HG03432 (cell line): ENCODE measurements around the gene PRKCB.

Experiments used
- ATAC-seq: cut with Tn5 transposase; IDR thresholded peaks from one replicate; pipeline ENCODE4 v1.9.1; 2021; ENCODE audit warnings: mild to moderate bottlenecking, moderate library complexity; ENCODE audit not compliant: unreplicated experiment

PRKCB gene

DNA sequence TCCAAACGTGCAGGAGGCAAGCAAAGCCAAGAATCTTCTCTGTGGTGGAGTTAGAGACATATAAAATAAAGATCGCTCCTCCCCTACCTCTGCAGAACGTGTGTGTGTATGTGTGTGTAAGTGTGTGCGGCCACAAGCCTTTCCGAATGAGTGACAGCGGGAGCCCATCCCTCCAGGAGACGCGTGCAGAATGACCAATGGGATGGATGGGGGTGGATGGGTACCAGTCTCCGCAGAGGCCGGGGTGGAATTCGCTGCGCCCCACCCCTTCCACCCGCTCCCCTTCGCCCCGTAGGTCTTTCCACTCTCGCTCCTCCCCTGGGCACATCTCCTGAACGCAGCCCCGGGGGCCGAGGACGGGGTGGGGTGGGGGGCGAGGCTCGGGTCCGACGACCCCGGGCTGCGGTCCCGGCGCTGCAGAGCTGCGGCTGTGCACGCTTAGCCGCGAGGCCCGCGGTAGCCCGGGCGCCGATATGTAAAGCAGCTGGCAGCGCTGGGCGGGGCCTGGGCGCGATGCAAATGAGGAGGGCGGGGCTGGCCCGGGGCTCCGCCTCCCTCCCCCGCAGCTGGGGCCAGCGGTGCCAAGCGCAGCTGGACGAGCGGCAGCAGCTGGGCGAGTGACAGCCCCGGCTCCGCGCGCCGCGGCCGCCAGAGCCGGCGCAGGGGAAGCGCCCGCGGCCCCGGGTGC, at the start of gene PRKCB:
PRKCB (plus strand) TSS at position 594 of the 688 bp plus-strand sequence.
- peak; percentile 79 for ATAC-seq

DNA sequence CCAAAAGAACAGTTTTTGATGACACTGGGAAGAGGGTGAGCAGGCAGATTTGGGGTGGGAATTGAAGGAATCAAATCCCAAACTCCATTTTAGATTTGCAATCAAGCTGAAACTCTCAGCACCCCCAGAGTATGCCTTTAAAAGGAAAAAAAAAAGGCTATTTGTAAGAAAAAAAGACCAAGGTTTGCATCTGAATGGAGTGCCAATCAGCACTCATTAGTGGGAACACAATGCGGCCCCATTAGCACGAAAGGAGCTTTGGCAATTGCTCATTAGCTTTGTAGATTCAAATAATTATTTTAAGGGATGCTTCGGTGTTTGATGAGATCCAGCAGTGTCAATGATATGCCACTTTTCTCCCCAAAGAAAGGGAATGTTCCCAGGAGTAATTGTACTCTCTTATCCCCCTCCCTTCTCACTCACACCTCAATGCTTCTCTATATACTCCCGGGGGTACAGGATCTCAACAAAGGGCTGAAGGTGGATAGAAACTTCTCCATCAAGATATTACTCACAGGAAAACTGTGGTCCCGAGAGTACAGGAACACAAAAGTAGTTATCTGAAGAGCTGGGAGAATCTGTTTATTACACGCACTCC, 48.7 kb upstream of the PRKCB start:
- ATAC-seq = no peak

DNA sequence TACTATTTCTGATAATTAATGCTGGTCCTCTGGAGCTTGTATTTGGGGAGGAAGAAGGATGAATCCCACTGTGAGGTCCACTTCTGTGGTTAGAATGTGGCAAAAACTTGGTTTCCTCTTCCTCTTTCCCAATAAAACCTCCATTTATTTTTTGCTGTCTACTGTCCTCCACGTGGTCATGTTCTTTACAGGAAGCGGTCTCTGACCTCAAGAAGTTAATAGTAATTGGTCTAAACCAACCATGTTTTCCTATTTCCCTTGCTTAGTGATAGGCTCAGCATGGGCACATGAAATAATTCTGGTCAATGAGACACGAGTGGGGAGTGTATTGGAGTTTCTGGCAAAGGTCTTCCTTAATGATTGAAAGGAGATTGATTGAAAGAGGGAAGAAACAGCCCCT, 47.1 kb upstream of the PRKCB start:
- ATAC-seq = no peak

DNA sequence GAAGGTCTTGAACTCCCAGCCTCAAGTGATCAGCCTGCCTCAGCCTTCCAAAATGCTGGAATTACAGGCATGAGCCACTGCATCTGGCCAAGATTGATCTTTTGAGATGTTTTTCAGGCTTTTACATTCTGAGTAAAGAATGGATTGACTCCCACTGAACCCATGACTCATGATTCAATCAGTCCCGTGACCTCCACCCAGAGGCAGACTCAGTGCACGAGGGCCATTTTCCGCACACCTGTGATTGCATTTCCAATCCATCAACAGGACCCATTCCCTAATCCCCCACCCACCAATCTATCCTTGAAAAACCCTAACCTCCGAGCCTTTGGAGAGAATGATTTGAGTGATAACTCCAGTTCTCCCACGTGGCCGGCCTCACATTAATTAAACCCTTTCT, 40.4 kb upstream of the PRKCB start:
- ATAC-seq = no peak

DNA sequence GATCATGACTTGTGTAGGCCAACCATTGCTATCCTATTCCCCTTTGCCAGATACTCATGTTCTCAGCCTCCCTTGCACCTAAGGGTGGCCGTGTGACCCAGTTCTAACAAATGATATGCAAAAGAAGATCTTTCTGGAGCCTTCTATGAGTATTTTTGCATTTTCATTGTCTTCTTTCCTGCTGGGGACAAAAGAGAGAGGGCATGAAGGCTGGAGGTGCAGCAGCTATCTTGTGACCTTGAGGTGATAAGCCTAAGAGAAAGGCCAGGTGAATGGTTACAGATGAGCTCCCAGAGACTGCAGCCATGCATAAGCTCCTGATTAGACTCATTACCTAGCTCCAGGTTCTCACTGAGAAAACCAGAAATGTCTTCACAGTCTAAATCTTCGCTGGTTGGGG, 38.8 kb upstream of the PRKCB start:
- ATAC-seq = no peak

DNA sequence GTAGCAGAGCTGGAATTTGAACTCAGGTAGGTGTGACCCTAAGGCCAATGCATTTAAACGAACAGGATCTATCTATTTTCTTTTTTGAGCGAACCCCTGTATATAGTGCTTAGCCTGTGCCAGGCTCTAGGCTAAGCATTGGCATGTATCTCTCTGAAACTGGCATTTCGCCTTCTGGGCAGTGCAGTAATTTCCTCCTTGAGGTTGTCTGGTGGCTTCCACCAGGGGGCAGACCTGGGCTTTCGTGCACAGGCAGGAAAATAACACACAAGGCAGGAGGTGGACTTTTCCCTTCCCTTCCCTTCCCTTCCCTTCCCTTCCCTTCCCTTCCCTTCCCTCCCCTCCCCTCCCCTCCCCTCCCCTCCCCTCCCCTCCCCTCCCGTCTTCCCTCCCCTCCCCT, 34.4 kb upstream of the PRKCB start:
- ATAC-seq = no peak

DNA sequence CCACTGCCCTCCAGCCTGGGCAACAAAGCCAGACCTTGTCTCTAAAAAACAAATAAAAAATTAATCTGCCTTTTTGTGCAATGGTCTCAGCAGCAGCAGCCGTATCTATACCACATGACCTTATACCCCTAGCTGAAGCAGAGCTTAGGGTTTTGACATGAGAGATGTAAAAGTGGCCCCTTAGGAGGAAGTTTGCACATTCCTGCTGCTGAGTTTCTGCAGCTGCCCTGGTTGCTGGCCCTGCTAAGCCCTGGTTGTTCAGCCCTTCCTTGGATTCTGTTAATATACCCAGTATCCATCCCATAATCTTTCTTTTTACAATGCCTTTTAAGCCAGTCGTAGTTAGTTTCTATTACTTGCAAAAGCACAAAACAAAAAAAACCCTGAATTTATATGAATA, 33.0 kb upstream of the PRKCB start:
- no peak for ATAC-seq

DNA sequence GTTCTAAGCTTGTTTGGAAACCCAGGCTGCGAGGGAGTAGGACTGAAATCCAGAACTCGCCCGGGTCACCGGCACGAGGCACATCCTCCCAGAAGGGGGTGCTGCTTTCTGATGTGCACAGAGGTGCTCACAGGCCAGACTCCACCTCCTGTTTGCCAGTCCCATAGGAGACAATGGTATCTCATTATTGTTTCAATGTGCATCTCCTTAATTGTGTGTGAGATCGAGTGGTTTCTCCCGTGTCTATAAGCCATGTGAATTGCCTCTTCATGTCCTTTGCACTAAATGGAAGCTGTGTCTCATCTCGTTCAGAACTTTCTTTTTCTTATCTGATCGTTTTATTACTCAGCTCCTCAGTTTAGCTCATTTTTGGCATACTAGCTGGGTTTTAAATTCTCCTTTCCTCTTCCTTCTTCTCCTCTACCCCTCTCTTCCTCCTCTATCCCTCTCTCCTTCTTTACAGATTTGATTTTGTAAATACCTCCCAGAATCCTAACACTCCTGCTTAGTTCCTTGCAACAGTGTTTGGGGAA, 32.1 kb upstream of the PRKCB start:
- ATAC-seq = peak; percentile 73

DNA sequence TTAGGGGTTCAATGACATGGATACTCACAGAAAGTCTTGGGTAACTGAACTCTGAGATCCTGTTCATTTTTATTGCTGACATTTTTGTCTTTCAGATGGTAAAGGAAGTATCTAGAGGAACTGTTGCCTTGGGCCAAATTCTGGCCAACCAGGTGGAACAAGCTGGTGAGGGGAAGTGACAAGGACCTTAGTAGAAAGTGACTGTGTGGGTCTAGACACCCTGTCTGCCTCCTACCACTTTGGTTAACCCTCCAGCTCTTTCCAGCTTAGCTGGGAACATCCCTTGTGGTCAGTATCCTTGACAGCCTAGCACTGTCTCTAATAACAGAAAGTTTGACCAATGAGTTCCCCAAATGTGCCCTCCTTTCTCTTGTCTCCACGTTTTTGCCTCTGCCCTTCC, 28.8 kb upstream of the PRKCB start:
- no peak for ATAC-seq

DNA sequence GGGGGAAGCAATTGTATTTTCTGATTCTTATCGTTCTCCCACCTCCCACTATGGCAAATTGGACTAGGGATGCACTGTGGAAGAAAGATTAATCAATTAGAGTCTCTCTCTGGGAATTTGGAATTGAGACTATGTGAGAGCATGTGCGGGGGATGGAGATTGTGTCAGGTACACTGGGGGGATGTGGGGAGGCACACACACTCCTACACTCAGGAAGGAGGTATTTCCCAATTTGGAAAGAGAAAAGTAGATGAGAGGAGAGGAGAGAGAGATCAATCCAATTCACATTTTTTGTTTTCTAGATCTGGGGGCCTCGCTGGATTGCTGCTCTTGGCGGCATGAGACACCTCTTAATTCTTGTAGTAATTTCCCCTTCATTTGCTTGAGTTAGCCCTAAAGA, 14.3 kb upstream of the PRKCB start:
- no peak for ATAC-seq

DNA sequence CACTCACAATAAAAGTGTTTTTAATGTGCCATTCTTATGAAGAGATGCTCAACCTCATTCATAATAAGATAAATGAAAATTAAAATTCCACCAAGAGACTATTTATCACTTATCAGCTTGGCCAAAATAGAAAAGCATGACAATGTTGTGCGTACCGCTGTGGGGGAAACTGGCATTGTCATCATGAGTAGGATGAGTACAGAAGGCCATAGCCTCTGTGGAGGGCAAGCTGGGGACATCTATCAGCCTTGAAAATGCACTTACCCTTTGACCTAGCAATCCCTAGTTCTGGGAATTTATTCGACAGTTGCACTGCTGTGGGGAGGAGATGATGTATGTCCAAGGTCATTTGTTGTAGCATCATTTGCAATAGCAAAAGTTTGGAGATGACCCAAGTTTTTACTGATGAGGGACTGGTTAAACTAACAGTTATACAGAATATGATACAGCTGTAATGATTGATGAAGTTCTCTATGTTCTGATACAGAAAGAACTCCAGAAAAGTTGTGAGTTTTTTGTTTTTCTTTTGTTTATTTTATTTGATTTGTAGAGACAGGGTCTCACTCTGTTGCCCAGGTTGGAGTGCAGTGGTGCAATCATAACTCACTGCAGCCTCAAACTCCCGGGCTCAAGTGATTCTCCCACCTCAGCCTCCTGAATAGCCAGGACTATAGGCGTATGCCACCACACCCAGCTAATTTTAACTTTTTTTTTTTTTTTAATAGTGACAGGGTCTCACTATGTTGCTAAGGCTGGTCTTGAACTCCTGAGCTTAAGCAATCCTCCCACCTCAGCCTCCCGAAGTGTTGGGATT, 13.7 kb upstream of the PRKCB start:
- no peak for ATAC-seq

DNA sequence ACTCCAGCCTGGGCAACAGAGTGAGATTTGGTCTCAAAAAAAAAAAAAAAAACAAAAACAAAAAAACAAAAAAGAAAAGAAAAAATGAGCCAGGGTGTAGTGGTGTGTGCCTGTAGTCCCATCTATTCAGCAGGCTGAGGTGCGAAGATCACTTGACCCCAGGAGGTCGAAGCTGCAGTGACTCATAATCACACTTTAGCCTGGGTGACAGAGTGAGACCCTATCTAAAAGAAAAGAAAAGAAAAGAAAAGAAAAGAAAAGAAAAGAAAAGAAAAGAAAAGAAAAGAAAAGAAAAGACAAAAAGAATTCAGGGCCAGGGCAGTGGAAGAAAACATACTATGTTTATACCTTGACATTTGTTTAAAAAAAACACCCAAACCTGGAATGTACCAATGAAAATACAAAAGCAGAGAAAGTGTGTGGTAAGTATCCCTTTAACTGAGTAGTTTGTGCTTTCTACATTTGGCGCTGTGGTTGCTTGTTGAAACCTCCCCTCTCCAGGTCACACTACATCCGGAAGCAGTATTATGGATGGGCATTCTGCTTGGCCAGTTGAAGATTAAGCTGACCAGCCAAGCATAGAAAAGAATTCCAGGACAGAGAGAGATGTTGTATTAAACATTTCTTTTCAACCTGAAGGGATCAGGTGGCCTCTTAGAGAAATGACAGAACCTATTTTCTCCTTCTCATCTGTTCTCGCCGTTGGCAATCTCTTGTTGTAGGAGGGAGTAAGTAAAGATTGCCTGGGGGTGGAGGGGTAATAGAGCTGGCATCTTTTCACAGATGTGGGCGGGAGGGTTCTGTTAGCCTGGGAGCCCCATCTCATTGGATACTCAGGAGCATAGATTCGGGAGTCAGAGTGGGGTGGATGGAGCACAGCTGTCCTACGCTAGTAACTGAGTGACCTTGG, 12.1 kb upstream of the PRKCB start:
- ATAC-seq = no peak

DNA sequence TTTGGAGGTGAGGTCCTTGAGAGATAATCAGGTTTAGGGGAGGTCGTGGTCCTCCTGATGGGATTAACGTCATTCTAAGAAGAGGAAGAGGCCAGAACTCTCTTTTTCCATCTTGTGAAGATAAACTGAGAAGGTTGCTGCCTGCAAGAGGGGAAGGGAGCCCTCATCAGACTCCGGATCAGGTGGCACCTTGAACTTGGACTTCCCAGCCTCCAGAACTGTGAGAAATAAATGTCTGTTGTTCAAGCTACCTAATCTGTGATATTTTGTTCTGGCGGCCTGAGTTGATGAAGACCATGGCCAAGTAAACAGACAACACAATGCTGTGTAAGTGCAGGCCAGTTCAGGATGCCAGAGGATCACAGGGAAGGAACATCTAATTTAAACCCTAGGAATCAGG, 10.9 kb upstream of the PRKCB start:
- no peak for ATAC-seq

DNA sequence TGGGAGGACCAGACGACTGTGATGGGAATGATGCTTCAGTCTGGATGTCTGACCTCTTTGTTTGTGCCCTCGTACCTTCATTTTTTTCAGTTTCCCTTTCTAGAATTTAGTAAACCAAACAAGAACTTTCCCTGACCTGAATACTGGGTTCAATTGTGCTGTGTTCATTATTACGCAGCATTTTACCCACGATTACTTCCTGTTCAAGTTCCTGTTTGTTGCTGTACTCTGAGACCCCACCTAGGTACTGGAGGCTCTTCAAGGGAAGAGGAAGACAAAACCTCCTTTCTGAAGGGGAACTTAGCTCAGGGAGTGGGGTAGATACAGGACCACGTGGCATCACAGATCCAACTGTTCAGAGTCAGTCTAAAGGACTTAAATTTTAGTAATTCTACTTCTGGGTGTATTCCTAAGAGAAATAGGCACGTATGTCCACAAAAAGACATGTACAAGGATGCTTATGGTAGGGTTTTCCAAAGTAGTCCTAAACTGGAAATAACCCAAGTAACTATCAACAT, 9.2 kb upstream of the PRKCB start:
- ATAC-seq = peak; percentile 64

DNA sequence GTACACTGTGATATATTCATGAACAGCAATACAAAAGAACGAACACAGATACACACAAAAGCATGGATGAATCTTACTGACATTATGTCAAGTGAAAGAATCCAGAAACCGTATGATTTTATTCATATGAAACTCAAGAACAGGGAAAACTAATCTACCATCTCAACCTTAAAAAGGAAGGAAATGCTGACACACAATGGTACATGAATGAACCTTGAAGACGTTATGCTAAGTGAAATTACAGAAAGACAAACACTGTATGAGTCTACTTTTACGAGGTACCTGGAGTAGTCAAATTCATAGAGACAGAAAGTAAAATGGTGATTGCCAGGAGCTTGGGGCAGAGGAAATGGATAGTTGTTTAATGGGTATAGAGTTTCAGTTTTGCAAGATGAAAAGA, 8.7 kb upstream of the PRKCB start:
- peak; percentile 65 for ATAC-seq

DNA sequence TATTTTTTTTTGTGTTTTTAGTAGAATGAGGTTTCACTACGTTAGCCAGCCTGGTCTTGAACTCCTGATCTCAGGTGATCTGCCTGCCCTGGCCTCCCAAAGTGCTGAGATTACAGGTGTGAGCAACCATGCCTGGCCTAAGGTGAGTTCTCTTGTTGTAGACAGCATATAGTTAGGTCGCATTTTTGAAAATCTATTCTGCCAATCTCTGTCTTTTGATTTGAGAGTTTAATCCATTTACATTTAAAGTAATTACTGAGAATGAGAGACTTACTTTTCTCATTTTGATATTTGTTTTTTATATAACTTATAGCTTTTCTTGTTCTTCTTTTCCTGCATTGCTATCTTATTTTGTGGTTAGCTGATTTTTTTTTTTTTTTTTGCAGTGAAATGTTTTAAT, 6.3 kb upstream of the PRKCB start:
- no peak for ATAC-seq

DNA sequence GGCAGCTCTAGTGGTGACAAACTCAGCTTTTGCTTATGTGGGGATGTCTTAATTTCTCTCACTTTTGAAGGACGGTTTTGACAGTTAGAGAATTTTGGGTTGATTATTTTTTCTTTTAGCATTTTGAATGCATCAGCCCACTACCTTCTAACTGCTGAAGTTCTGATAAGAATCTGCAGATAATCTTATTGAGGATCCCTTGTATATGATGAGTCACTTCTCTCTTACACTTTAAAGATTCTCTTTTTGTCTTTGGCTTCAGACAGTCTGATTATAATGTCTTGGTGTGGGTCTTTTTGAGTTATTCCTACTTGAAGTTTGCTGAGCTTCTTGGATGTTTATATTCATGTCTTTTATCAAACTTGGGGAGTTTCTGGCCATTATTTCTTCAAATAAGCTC, 5.5 kb upstream of the PRKCB start:
- ATAC-seq = no peak

DNA sequence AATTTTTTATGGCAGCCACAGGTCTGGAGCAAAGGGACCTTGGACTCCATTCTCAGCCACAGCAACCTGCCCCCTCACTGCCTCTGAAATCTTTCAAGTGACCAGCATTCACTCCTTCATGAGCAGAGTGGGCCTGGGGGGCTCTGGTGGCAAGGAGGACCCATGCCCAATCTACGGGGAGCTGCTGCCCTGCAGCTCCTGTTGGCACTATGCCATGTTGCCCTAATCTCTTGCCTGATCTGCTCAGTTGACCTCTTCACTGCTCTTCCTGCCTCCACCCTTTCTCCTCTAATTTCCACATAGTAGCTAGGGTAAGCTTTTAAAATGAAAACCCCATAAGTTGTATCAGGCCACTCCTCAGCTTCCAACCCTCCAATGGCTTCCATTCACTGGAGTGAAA, 2.9 kb upstream of the PRKCB start:
- no peak for ATAC-seq

DNA sequence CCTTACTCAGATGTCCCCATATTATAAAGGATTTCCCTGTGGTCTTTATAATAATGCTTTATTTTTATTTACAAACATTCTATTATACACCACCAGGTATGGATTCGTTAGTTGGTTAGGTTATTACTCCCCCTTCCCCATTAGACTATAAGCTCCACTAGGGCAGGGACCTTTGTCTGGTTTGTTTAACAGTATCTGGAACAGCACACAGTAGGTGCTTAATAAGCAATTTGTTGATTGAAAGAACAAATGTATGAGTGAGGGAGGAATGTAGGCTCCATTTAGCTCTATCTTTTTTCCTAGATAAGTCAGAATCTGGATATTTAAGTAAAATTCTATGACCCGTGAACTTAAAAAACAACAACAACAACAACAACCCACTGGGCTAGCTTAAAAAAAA, 2.3 kb upstream of the PRKCB start:
- ATAC-seq = no peak

DNA sequence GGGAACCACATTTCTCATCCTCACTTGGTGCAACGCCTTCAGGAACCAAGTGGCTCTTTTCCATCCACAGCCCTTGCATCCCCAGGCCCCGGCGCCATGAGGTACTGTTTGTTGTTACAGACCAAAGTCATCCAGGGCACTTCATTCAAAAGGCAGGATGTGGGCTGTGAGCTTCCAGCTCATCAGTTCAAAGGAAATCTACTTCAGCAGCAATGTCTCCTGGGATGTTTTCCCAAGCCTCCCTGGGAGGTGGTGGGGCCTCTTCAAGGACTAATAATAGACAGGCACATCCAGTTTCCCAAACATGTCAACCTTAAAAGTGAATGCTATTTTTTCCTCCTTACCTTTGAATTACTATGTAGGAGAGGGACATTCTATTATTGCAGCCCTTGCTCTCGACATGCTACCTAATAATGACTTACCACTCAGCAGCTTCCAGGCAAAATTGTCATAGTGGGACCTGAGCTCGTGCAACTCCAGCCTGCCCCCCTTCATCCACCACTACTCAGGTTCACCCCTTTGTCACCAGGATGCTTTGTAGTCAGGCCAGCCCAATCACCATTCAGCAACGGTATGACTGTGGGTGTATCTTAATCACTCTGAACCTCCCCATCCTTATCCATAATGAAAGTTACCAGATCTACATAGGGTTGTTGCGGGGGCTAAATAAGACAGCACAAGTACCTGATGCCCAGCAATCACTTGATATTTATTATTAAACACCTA, 1.7 kb upstream of the PRKCB start:
- no peak for ATAC-seq
